Ovary (tissue), 9 donors: ENCODE data around the gene BCAT1. TPM values are rescaled to one million over a fixed set of nuclear protein-coding genes. Genes with fewer than 3 reads are reported as not detected.

ENCODE experiments used
- DNase-seq, 5 donors: peaks; one replicate each; pipeline ENCODE4 v3.0.0-alpha.2; 2019 to 2020
- H3K27ac ChIP-seq, 2 donors: fragments of 200-600 bp; one replicate each; pipeline versions ENCODE4 v1.5.1 to v1.8.0; 2019 to 2022
- H3K27me3 ChIP-seq: fragments of 200-600 bp; one replicate; pipeline ENCODE4 v1.8.0; 2022
- H3K36me3 ChIP-seq: fragments of 200-600 bp; sonication (generic); one replicate; pipeline ENCODE4 v1.5.1; 2019
- H3K4me1 ChIP-seq: one replicate; pipeline ENCODE4 v1.8.1; 2013; ENCODE audit warnings: mild to moderate bottlenecking, moderate library complexity; ENCODE audit not compliant: insufficient read depth
- H3K4me3 ChIP-seq: fragments of 200-600 bp; sonication (generic); one replicate; pipeline ENCODE4 v1.5.1; 2017
- H3K9me3 ChIP-seq, 2 donors: fragments of 200-600 bp in 1 of 2; sonication (generic) in 1 of 2; one replicate each; pipeline versions ENCODE4 v1.5.1 to v1.8.1; 2013 to 2019; ENCODE audit warnings: mild to moderate bottlenecking in 1 of 2, moderate library complexity in 1 of 2
- EP300 ChIP-seq: sonication (generic); formaldehyde crosslinking; IDR thresholded peaks from one replicate; pipeline ENCODE4 v1.6.1; 2017; ENCODE audit warnings: antibody characterized with exemption
- POLR2A ChIP-seq: fragments of 450-650 bp; IDR thresholded peaks from one replicate; pipeline ENCODE4 v1.6.1; 2017; ENCODE audit warnings: antibody characterized with exemption, mild to moderate bottlenecking, moderate library complexity
- whole genome bisulfite sequencing, 3 donors: extraction: QIAGEN DNeasy Blood & Tissue Kit in 1 of 3; methylation state at CpG; one replicate each; pipeline versions ENCODE4 v1.1.5 to v1.1.7; 2013 to 2017; 5-methylcytosine and 5-hydroxymethylcytosine counted together
- intact Hi-C, 4 donors: fragments of 100-400 bp; cut with DNase I; formaldehyde crosslinking; loops; one replicate each; pipeline versions ENCODE4 v1.11.0 to v1.15.1; 2022 to 2023
- polyA plus RNA-seq, 2 donors: library from polyadenylated mRNA; stranded (reverse); fragments of 200-250 nt in 1 of 2; fragments of 350-450 nt in 1 of 2; fragmentation: Illumina TruSeq in 1 of 2; extraction: RNeasy Lipid Tissue Mini Kit (QIAGEN cat#74804) in 1 of 2; gene quantifications; one replicate each; pipeline ENCODE4 v1.2.3, GENCODE V29; 2013 to 2014
- total RNA-seq, 7 donors: library from RNA; depleted of rRNA in 2 of 7; stranded (reverse); fragments of >200 nt in 2 of 7; fragmentation: NEBNext Ultra II Directional in 3 of 7; extraction: Animal tissue kit (Norgen Biotek cat#: 25700) in 3 of 7; gene quantifications; one replicate each; pipeline versions ENCODE4 v1.1.0 to v1.2.4, GENCODE V29; 2016 to 2023
- TF ChIP-seq, protein P1 (sequence below), 3 donors: fragments of 450-650 bp in 2 of 3; fragments of 200-600 bp in 1 of 3; IDR thresholded peaks; one replicate each; pipeline versions ENCODE4 v1.5.1 to v1.8.0; 2016 to 2022; ENCODE audit warnings: antibody characterized with exemption in 3 of 3, mild to moderate bottlenecking in 1 of 3
- donor health status: DM: no; HTN: no; CAD: no; lungs with moderate emphysema.
- donor health status: DM: no; HTN: no; CAD: no.
- donor health status: Bipolar disorder and iron deficiency.
- donor health status: DM: yes; HTN: yes; CAD: no.
- donor health status: DM: no; HTN: no; CAD: no.
- donor health status: DM: yes; HTN: yes; CAD: no.

BCAT1 gene
- total and polyA plus RNA-seq, 9 donors = 12.0 to 106 (median 31.7) TPM

DNA sequence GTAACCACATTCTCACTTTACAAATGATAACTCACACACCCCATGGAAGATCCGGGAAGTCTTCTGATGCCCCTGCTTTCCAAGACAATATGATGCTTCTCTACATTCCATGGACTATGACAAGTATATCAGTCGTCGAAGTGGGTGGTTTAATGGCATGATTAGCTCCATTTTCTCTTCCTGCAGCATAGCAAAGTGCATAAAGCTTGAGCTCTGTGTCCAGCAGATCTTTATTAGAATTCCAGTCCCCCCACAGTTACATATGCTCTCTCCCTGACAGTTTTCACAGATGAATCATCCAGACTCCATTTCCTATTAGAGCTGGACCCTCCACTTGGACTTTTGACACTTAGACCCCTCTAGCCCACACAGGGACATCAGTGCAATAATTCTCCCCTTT lies 174.9 kb downstream of the BCAT1 start:
- Histone ChIP-seq H3K27me3 (no peaks in the 10 kb centered on the region), H3K4me3 (no peak overlapping the region), H3K27ac (no peak overlapping the region), H3K9me3 (no peaks in the 10 kb centered on the region), H3K36me3 (no peaks in the 10 kb centered on the region), H3K4me1 (peaks cover 1% of the 10 kb centered on the region)
- no peak for DNase-seq
- no peak for TF ChIP-seq EP300
- TF ChIP-seq, protein P1, sequence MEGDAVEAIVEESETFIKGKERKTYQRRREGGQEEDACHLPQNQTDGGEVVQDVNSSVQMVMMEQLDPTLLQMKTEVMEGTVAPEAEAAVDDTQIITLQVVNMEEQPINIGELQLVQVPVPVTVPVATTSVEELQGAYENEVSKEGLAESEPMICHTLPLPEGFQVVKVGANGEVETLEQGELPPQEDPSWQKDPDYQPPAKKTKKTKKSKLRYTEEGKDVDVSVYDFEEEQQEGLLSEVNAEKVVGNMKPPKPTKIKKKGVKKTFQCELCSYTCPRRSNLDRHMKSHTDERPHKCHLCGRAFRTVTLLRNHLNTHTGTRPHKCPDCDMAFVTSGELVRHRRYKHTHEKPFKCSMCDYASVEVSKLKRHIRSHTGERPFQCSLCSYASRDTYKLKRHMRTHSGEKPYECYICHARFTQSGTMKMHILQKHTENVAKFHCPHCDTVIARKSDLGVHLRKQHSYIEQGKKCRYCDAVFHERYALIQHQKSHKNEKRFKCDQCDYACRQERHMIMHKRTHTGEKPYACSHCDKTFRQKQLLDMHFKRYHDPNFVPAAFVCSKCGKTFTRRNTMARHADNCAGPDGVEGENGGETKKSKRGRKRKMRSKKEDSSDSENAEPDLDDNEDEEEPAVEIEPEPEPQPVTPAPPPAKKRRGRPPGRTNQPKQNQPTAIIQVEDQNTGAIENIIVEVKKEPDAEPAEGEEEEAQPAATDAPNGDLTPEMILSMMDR (IDR thresholded peaks at IDR 0.05) = no peak
- TF ChIP-seq POLR2A = no peak
- WGBS, 3 donors = 76 to 86% (median 85%) methylated on average over 3 of the region's 3 CpGs
- intact Hi-C loops = no loop called here

DNA sequence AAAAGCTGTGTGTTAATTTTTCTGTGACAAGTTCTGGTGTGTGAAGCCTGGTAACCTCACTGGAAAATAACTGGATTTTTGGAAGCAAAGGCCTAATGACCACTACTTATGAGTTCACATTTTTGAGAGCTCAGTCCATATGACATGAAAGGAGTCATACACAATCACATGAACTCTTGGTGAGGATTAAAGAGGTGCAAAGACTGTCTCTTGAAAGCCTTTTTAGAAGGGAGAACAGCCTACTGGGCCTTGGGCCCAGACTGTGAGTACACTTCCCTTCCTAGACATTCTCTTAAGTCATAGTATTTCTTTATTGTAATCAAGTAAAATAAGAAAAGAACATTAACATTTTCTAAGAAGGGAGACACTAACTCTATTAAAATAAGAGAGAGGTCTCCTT lies 176.1 kb downstream of the BCAT1 start:
- Histone ChIP-seq H3K4me3 (no peak overlapping the region), H3K9me3 (no peaks in the 10 kb centered on the region), H3K4me1 (peaks cover 1% of the 10 kb centered on the region), H3K27me3 (no peaks in the 10 kb centered on the region), H3K36me3 (no peaks in the 10 kb centered on the region), H3K27ac (no peak overlapping the region)
- intact Hi-C loops = no loop called here
- no peak for TF ChIP-seq POLR2A
- TF ChIP-seq EP300 = no peak
- TF ChIP-seq, protein P1 (IDR thresholded peaks at IDR 0.05) = no peak
- no peak for DNase-seq

DNA sequence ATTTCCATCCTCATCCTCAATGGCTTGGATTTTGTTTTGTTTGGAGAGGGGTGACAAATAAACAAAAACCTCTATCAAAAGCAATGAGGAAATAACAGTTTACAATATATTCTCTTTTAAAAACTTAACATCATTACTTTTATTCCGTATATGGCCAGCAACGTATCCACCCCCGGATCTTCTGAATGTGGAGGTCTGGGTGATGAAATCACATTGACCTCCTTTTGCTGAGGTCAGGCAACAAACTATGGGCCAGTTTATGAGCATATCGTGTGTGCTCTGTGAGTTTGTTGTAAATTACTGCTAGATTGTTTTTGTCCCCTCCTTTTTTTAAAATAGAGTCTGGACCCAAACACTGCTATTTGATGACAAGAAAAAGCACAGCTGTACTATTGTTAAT lies 178.1 kb downstream of the BCAT1 start:
- Histone ChIP-seq H3K4me3 (no peak overlapping the region), H3K9me3 (no peaks in the 10 kb centered on the region), H3K27ac (no peak overlapping the region), H3K4me1 (no peaks in the 10 kb centered on the region), H3K27me3 (no peaks in the 10 kb centered on the region), H3K36me3 (no peaks in the 10 kb centered on the region)
- intact Hi-C loops = no loop called here
- TF ChIP-seq EP300 = no peak
- TF ChIP-seq, protein P1 (IDR thresholded peaks at IDR 0.05) = no peak
- TF ChIP-seq POLR2A = no peak
- DNase-seq = no peak
- WGBS, 3 donors = 32 to 35% (median 35%) methylated on average over 4 of the region's 4 CpGs

DNA sequence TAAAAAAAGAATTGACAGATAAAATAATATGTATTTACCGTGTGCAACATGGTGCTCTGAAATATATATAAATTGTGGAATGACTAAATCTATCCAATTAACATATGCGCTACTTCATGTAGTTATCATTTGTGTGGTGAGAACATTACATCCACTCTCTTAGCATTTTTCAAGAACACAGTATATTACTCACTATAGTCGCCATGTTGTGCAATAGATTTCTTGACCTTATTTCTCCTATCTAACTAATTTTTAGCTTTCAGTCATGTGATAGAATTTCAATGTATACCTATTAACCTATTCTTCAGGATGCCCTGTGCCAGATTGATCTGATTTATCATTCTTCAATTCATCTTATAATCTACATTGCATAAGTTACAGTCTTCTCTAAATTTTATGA lies 178.6 kb downstream of the BCAT1 start:
- Histone ChIP-seq H3K9me3 (no peaks in the 10 kb centered on the region), H3K27me3 (no peaks in the 10 kb centered on the region), H3K27ac (no peak overlapping the region), H3K36me3 (no peaks in the 10 kb centered on the region), H3K4me1 (no peaks in the 10 kb centered on the region), H3K4me3 (no peak overlapping the region)
- intact Hi-C loops = no loop called here
- TF ChIP-seq EP300 = no peak
- TF ChIP-seq, protein P1 (IDR thresholded peaks at IDR 0.05) = no peak
- no peak for TF ChIP-seq POLR2A
- WGBS, 3 donors = 94 to 96% (median 95%) methylated on average over 3 of the region's 3 CpGs
- DNase-seq = no peak

DNA sequence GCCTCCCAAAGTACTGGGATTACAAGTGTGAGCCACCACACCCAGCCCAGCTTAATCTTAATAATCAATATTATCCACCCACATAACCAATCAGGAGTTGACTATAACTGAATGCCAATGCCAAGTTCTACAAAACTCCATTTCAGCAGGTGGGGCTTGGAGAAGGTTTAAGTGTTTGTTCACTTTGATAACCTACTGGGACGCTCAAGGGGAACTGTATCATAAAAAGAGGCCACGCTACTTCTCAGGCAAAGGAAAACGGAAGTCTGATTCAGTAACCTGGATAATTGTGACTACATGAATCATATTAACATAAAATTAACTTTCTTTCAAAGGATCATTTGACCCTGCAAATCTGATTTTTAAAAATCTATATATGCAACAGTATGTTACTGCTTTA lies 179.2 kb downstream of the BCAT1 start:
- Histone ChIP-seq H3K4me1 (no peaks in the 10 kb centered on the region), H3K27me3 (no peaks in the 10 kb centered on the region), H3K27ac (no peak overlapping the region), H3K4me3 (no peak overlapping the region), H3K36me3 (no peaks in the 10 kb centered on the region), H3K9me3 (no peaks in the 10 kb centered on the region)
- TF ChIP-seq POLR2A (no peak), EP300 (no peak)
- TF ChIP-seq, protein P1 (IDR thresholded peaks at IDR 0.05) = no peak
- intact Hi-C loops = no loop called here
- no peak for DNase-seq
- 92 to 99% (median 95%) methylated on average over 3 of the region's 3 CpGs for WGBS, 3 donors
